GM18951 (cell line): Measurements from ENCODE around the gene MADCAM1.

Experiments
- POLR2A ChIP-seq: IDR thresholded peaks from 4 replicates; pipeline ENCODE4 v1.6.1; 2011; ENCODE audit warnings: mild to moderate bottlenecking; ENCODE audit not compliant: insufficient read length, insufficient read depth; ENCODE audit errors: extremely low read depth
- in situ Hi-C: fragments of 300-500 bp; cut with MboI; formaldehyde crosslinking; loops from one replicate; pipeline ENCODE4 v1.12.0; 2022; ENCODE audit warnings: low sequenced_read_pairs, mixed read lengths, inconsistent platforms; ENCODE audit not compliant: unreplicated experiment

Gene MADCAM1

DNA sequence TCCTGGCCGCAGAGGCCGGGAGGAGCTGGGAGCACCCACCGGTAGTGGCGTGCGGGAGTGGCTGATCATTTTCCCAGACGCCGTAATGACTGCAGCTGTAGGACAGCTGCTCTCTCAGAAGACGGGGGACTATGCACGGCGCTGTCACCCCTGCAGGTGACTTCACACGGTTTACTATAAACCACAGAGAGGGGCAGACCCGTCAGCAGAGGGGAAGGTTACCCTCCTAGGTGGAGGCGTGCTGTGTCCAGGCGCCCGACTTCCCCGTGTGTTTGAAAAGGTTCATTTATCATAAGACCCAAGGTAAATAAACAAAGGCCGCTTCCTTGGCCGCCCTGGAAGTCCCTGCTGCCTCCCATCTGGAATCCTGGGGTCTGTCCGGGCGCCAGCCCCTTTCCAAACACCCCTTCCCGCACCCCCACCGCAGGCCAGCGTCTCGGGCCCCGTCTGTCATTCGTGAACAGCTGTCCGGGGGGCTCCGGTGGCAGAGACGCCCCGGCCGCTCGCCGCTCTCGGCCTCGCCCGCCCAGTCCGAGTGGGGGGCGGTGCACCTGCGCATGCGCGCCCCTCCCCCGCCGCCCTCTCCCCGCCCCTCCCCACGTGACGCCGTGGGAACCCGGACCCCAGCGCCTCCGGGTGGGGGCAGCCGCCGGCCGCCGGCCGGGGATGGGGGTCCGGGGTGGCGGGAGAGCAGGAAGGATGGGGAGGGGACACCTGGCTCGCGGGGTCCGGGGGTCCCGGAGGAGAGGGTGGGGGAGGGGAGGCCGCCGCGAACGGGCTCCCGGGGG is 36.4 kb upstream of the MADCAM1 start:
- in situ Hi-C loops = no loop called here
- TF ChIP-seq POLR2A = no peak

GRCh38 chr19:460877-461720 is 35.2 kb upstream of the MADCAM1 start, which contains the start of gene SHC2:
Gene SHC2, minus strand, starts transcription at chr19:461033. Its CDS starts 37 bp downstream, at chr19:460996.
- TF ChIP-seq POLR2A = no peak
- in situ Hi-C loops = no loop called here

DNA sequence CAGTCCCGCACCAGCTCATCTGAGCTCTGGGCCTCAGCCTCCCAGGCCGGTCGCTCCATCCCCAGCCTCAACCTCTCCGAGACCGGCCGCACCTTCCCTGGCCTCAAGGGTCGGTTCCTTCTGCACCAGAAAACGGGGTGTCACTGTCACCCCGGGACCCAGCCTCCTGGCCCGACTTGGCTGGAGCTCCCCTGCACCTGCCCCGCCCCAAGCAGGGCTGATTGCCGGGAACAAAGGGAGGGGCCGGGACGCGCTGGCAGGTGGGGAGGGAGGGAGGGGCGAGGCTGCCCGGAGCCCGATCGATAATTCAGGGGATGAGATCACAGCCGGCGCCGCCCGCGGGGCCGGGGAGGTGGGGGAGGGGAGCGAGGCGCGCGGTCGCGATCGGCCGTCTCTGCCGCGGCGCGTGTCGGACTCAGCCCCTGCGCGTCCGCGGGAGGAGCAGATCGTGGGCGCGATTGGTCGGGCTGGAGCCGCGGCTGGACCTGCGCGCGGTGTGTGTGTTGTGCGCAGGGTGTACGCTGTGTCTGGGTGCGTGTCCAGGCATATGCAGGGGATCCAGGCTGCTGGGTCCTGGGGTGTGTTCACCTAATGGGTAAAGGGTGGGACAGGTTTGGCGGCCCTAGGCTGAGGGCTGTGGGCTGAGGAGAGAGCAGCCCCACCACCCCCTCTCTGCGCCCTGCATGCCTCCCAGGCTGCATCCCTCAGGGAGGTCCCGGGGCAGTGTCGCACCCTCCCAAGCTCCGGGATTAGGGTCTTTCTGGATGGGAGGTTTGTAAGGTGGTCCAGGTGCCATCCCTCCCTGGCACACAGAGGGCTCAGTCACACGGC is 34.4 kb upstream of the MADCAM1 start:
- in situ Hi-C loops = no loop called here
- TF ChIP-seq POLR2A = no peak

DNA sequence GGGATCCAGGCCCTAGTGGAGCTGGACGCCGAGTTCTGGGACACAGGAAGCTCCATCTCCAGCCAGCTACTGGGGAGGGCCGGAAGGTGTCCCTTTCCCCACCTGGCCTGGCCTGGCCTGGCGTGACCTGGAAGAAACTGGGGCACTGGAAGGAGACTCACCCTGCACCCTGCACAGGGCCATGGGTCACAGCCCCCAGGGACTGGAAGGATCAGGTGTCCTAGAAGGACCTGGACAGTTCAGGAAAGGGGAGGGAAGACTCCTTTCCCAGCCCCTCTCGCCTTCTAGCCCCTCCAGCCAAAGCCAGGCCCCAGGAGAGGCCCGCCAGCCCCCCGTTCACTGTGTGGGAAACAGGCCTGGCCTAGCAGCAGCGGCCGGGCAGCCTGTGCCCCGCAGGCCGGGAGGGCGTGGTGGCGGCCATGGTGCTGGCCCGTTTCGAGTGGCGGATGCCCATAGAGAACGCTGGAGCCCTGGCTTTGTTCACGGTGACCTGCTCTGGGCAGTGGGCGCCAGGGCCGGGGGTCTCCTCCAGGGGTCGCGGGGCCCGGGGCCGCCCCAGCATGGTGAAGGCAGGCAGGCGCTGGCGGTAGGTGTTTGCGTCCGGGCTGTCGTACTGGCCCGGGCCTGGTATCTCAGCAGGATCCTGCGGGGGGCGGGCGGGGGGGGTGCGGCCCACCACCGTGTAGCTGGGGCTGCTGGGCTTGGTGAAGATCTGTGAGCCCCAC is 32.6 kb upstream of the MADCAM1 start:
- no peak for TF ChIP-seq POLR2A
- in situ Hi-C loops = no loop called here

DNA sequence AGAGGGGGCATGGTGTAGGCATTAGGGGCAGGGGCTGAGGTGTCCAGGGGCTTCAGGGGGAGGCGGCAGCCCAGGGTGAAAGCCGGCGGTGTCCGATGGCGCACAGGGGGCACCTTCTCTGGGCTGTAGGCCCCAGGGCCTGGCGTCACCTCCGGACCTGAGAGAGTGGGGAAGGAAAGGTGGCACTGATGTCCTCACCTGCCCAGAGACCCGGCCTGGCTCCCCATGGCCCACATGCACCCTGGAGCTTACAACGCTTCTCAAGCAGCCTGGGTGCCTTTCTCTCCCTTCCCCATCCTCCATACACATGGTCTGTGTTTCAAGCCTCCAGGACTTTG is 32.1 kb upstream of the MADCAM1 start:
- in situ Hi-C loops = no loop called here
- no peak for TF ChIP-seq POLR2A

DNA sequence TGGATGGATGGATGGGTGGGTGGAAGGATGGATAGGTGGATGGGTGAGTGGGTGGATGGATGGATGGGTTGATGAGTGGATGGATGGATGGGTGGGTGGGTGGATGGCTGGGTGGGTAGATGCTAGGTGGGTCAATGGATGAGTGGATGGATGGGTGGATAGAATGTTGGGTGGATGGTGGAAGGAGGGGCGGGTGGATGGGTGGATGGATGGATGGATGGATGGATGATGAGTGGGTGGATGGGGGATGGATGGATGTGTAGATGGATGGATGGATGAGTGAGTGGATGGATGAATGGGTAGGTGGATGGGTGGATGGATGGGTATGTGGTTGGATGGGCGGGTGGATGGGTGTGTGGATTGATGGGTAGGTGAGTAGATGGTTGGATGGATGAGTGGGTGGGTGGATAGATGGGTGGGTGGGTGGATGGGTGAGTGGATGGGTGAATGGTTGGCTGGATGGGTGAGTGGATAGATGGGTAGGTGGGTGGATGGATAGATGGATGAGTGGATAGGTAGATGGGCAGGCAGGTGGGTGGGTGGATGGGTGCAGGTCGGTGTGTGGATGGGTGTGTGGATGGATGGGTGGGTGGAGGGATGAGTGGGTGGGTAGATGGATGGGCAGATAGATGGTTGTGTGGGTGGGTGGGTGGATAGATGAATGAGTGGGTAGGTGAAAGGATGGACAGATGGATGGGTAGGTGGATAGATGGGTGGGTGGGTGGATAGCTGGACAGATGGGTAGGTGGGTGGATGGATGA is 31.1 kb upstream of the MADCAM1 start:
- in situ Hi-C loops = no loop called here
- TF ChIP-seq POLR2A = no peak

DNA sequence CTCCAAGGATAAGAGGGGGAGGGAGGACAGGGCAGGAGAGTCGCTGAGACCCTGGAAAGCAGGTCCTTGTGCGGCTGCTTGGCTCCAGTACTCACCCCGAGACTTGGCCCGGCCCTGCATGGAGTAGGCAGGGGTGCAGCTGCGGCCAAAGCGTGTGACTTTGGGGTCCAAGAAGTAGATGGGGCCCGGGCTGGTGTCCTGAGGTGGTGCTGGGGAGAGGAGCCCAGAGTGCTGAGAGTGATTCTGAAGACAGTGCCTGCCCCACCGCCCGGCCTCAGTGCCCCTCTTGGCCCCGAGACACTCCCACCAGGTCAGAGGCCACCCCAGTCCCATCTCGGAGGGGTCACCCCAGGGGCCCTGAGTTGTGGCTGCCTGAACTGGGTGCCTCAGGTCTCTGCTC is 28.7 kb upstream of the MADCAM1 start:
- TF ChIP-seq POLR2A = no peak
- in situ Hi-C loops = no loop called here

GRCh38 chr19:468587-469256 is 27.6 kb upstream of the MADCAM1 start:
- in situ Hi-C loops = no loop called here
- TF ChIP-seq POLR2A = no peak

- in situ Hi-C loops = no loop called here
- no peak for TF ChIP-seq POLR2A
These were observed 26.5 kb upstream of the MADCAM1 start for GRCh38 chr19:469833-470232.

DNA sequence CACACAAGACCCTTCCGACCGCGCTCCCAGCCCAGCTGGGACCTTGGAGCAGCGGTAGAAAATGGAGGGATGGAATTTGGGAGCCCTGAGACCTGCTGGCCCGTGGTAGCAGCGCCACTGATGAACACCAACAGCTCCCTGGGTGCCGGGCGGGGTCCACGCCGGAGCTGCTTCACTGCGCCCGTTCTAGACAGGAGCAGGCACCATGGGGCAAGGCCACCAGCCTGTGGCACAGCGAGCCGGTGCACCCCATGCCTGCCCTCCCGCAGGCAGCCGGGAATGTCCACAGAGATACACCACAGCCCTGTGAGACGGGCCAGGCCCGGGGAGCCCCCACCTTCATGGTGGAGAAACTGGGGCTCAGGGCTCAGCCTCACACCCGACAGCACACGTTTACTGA is 25.6 kb upstream of the MADCAM1 start:
- TF ChIP-seq POLR2A = no peak

DNA sequence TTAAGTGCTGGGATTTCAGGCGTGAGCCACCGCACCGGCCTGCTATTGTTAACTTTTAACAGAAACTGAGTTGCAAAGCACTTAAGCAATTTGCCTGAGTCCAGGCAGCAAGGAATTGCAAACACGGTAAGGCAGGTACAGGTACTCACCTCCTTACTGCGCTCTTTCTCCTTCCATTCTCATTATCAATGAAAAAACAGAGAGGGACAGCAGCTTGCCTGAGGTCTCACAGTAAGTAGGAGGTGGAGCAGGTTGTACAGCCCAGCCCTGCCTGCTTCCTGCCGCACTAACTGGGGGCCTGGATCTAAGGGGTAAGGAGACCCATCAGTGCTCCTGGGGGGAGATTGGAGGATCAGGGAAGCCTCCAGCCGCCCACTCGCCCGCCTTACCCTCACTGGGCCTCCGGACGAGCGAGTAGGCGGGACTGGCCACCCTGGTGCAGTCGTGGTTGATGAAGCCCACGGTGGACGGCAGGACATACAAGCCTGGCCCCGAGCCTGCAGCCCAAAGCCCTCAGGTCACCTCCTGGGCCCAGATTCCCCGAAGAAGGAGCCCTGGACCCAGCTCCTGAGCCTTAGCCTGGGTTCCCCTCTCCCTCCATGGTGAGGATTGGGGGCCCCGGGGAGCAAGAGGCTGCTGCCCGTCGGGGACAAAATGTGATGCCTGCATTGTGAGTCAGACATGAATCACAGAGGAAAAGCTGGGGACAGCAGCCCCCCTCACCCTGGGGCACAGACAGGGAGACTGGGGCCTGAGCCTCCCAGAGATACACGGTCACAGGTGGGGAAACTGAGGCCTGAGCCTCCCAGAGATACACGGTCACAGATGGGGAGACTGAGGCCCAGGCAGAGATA is 24.1 kb upstream of the MADCAM1 start:
- TF ChIP-seq POLR2A = no peak
- in situ Hi-C loops = no loop called here

More for the DNA sequence above, 25.6 kb upstream of the MADCAM1 start:
- in situ Hi-C loops = no loop called here
